ENCODE data around the gene MTTP. TPM values are rescaled to one million over a fixed set of nuclear protein-coding genes. Genes with fewer than 3 reads are reported as not detected.

Gene MTTP
- total and polyA plus RNA-seq, 2 experiments from 2014 or later: 40.1 to 92.2 TPM

DNA sequence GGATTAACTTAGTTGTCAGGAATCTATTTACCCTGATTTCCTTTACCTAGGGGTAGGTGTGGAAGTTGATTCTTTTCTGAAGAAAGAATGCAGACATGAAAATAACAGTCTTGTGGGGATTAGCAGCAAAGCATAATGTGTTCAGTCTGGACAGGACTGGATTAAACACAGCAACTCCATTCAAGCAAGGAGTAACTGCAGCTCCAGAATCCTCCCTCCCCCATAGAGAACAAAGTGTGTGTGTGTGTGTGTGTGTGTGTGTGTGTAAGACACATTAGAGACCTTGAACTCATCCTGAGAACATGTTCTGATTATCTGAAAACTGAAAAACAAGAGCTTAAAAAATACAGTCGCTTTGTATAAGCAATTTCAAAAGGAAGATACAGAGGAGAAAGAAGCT lies 73.7 kb downstream of the MTTP start:
- no peak for DNase-seq (ENCODE audit: low spot score)
- Histone ChIP-seq H3K4me2 (no peak overlapping the region), H3K4me1 (ENCODE audit: insufficient read depth) (peaks cover 10% of the 10 kb centered on the region), H3K9me3 (ENCODE audit: low read depth) (no peaks in the 10 kb centered on the region), H3K27me3 (no peaks in the 10 kb centered on the region), H3K27ac (no peak overlapping the region), H3K4me3 (no peak overlapping the region), H3K79me2 (no peaks in the 10 kb centered on the region), H3K9me2 (replicated peaks; ENCODE audit: insufficient read depth) (no peaks in the 10 kb centered on the region), H3K36me3 (replicated peaks; ENCODE audit: insufficient read depth, low read depth) (no peaks in the 10 kb centered on the region), H2AFZ (no peak overlapping the region), H4K20me1 (ENCODE audit: insufficient read depth, poor library complexity, severe bottlenecking) (no peaks in the 10 kb centered on the region)
- 77% methylated on average over 1 of the region's 1 CpG for WGBS (ENCODE audit: low lambda C conversion rate, missing lambda C conversion rate)
- TF ChIP-seq EZH2 (IDR thresholded peaks at IDR 0.05; ENCODE audit: borderline replicate concordance) (no peak), EZH2phosphoT487 (IDR thresholded peaks at IDR 0.05; ENCODE audit: low read depth, severe bottlenecking, unreplicated experiment) (no peak)
- TF ChIP-seq, protein P1, sequence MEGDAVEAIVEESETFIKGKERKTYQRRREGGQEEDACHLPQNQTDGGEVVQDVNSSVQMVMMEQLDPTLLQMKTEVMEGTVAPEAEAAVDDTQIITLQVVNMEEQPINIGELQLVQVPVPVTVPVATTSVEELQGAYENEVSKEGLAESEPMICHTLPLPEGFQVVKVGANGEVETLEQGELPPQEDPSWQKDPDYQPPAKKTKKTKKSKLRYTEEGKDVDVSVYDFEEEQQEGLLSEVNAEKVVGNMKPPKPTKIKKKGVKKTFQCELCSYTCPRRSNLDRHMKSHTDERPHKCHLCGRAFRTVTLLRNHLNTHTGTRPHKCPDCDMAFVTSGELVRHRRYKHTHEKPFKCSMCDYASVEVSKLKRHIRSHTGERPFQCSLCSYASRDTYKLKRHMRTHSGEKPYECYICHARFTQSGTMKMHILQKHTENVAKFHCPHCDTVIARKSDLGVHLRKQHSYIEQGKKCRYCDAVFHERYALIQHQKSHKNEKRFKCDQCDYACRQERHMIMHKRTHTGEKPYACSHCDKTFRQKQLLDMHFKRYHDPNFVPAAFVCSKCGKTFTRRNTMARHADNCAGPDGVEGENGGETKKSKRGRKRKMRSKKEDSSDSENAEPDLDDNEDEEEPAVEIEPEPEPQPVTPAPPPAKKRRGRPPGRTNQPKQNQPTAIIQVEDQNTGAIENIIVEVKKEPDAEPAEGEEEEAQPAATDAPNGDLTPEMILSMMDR (IDR thresholded peaks at IDR 0.05; ENCODE audit: poor library complexity): no peak

DNA sequence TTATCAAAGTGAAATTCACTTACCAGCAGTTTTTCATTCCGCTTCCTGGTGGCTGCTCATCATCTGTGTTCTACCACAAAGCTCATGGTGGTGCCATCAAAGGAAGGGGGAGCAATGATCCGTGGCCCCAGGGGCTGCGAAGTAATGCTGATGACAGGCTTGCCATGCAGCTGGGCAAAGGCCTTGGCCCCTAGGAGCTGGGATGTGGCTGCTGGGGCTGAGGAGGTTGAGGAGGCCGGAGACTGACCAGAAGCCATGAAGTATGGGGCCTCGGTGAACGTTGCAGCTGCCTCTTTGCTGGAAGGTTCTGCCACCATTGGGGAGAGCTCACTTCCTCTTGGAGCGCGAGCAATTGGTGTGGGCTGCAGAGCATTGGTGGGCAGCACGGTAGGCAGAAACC lies 74.6 kb downstream of the MTTP start:
- no peaks in the 10 kb centered on the region for H3K36me3 ChIP-seq (replicated peaks; ENCODE audit: insufficient read depth, low read depth)
- H3K4me2 ChIP-seq: no peak overlapping the region
- H3K79me2 ChIP-seq: no peaks in the 10 kb centered on the region
- no peak overlapping the region for H3K27ac ChIP-seq
- H3K9me3 ChIP-seq (ENCODE audit: low read depth): no peaks in the 10 kb centered on the region
- peaks cover 8% of the 10 kb centered on the region for H3K4me1 ChIP-seq (ENCODE audit: insufficient read depth)
- H3K4me3 ChIP-seq: no peak overlapping the region
- no peaks in the 10 kb centered on the region for H4K20me1 ChIP-seq (ENCODE audit: insufficient read depth, poor library complexity, severe bottlenecking)
- no peaks in the 10 kb centered on the region for H3K9me2 ChIP-seq (replicated peaks; ENCODE audit: insufficient read depth)
- WGBS (ENCODE audit: low lambda C conversion rate, missing lambda C conversion rate): 95% methylated on average over 9 of the region's 9 CpGs
- no peak for TF ChIP-seq EZH2phosphoT487 (IDR thresholded peaks at IDR 0.05; ENCODE audit: low read depth, severe bottlenecking, unreplicated experiment)
- TF ChIP-seq, protein P1 (IDR thresholded peaks at IDR 0.05; ENCODE audit: poor library complexity): no peak
- TF ChIP-seq EZH2 (IDR thresholded peaks at IDR 0.05; ENCODE audit: borderline replicate concordance): no peak
- no peak for DNase-seq (ENCODE audit: low spot score)
- H3K27me3 ChIP-seq: no peaks in the 10 kb centered on the region
- H2AFZ ChIP-seq: no peak overlapping the region

DNA sequence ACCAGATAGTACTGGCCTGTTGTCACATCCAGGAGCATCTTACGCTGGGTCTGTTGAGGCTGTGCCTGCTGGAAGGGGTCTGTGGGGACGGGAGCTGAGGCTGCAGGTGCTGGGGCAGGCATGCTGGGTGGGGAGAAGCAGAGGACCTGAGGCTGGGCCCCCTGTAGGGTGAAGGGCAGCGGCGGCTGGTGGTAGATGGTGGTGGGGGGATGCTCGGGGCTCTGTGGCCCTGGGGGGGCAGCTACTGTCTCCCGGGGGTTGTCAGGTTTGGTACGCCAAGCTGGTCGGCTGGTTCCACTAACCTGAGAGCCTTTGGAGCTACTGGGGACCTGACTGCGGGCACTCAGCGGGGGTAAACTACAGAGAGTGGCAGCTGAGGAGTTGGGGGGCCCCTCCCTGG lies 75.2 kb downstream of the MTTP start:
- H3K27me3 ChIP-seq: no peaks in the 10 kb centered on the region
- H3K4me3 ChIP-seq: no peak overlapping the region
- TF ChIP-seq, protein P1 (IDR thresholded peaks at IDR 0.05; ENCODE audit: poor library complexity): no peak
- TF ChIP-seq EZH2 (IDR thresholded peaks at IDR 0.05; ENCODE audit: borderline replicate concordance): no peak
- no peak for TF ChIP-seq EZH2phosphoT487 (IDR thresholded peaks at IDR 0.05; ENCODE audit: low read depth, severe bottlenecking, unreplicated experiment)
- no peaks in the 10 kb centered on the region for H3K36me3 ChIP-seq (replicated peaks; ENCODE audit: insufficient read depth, low read depth)
- no peaks in the 10 kb centered on the region for H3K9me3 ChIP-seq (ENCODE audit: low read depth)
- H3K4me2 ChIP-seq: no peak overlapping the region
- no peaks in the 10 kb centered on the region for H3K79me2 ChIP-seq
- no peaks in the 10 kb centered on the region for H3K9me2 ChIP-seq (replicated peaks; ENCODE audit: insufficient read depth)
- no peaks in the 10 kb centered on the region for H4K20me1 ChIP-seq (ENCODE audit: insufficient read depth, poor library complexity, severe bottlenecking)
- no peak overlapping the region for H3K27ac ChIP-seq
- no peak overlapping the region for H2AFZ ChIP-seq
- 97% methylated on average over 6 of the region's 10 CpGs for WGBS (ENCODE audit: low lambda C conversion rate, missing lambda C conversion rate)
- H3K4me1 ChIP-seq (ENCODE audit: insufficient read depth): peaks cover 8% of the 10 kb centered on the region
- no peak for DNase-seq (ENCODE audit: low spot score)

All from hepatocyte (in vitro differentiated cells).